GM12801 (cell line): ENCODE measurements around the gene TPRG1.

Experiments
- TF ChIP-seq, protein P1 (sequence below): IDR thresholded peaks from one replicate; pipeline ENCODE4 v1.5.1; 2011; ENCODE audit warnings: control low read depth; ENCODE audit not compliant: insufficient read length; ENCODE audit errors: extremely low read depth

TPRG1 gene

DNA sequence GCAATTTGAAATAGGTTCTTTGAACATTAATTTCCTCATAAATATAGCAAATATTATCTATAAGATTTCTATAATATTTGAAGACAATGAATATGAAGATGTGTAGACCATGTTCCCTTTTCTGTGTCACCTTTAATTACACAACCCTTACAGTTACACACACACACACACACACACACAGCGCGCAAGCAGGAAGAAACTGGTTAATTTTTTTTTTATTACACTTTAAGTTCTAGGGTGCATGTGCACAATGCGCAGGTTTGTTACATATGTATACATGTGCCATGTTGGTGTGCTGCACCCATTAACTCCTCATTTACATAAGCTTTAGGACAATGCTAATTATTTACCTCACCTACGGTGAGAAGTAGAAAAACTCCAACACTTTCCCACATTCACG, 122.9 kb downstream of the TPRG1 start:
- TF ChIP-seq, protein P1, sequence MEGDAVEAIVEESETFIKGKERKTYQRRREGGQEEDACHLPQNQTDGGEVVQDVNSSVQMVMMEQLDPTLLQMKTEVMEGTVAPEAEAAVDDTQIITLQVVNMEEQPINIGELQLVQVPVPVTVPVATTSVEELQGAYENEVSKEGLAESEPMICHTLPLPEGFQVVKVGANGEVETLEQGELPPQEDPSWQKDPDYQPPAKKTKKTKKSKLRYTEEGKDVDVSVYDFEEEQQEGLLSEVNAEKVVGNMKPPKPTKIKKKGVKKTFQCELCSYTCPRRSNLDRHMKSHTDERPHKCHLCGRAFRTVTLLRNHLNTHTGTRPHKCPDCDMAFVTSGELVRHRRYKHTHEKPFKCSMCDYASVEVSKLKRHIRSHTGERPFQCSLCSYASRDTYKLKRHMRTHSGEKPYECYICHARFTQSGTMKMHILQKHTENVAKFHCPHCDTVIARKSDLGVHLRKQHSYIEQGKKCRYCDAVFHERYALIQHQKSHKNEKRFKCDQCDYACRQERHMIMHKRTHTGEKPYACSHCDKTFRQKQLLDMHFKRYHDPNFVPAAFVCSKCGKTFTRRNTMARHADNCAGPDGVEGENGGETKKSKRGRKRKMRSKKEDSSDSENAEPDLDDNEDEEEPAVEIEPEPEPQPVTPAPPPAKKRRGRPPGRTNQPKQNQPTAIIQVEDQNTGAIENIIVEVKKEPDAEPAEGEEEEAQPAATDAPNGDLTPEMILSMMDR: no peak

- TF ChIP-seq, protein P1: no peak
Observed at GRCh38 chr3:189295089-189295488, 123.3 kb downstream of the TPRG1 start.

- TF ChIP-seq, protein P1: no peak
Observed at GRCh38 chr3:189297932-189298331, 126.2 kb downstream of the TPRG1 start.

DNA sequence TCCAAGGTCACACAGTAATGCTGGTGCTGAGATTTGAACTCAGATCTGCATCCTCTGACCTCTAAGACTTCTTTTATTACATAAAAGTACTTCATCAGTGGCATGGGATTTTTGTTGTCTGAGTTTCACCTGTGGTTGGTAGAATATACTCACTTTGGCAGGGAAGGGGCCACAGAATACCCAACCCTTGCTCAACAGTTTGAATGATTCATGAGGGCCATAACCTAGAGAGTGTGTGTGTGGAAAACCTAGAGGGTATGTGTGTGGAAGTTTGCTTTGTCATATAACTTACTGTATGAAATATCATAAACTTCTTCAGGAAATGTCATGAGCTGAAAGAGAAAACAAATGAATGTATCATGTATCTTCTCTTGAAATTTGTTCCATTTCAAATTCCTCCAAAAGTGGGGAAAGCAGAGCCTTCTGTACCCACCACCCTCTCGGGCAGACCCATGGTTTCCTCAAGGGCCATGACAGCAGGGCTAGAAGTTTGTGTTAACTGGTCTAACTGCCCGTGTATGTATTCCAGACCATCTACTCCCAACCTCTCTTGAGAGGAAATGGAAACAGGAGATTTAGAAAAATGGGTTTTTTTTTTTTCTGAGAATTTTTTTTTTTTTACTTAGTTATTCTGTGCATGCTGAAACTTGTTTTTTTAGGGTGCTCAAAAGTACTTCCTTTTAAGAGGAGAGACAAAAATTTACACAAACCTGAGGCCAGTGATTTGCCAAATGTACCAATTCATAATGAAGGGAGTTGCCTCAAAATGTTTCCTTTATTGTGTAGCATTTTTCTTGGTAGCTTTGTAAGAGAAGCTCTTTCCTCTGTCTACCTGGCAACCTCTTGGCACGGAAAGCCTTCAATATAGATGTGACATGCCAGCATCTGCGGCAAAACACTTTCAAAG, 127.0 kb downstream of the TPRG1 start:
- TF ChIP-seq, protein P1: no peak

- TF ChIP-seq, protein P1: no peak
Observed at GRCh38 chr3:189300345-189300744, 128.6 kb downstream of the TPRG1 start.

- TF ChIP-seq, protein P1: no peak
Observed at GRCh38 chr3:189301479-189301878, 129.7 kb downstream of the TPRG1 start.

DNA sequence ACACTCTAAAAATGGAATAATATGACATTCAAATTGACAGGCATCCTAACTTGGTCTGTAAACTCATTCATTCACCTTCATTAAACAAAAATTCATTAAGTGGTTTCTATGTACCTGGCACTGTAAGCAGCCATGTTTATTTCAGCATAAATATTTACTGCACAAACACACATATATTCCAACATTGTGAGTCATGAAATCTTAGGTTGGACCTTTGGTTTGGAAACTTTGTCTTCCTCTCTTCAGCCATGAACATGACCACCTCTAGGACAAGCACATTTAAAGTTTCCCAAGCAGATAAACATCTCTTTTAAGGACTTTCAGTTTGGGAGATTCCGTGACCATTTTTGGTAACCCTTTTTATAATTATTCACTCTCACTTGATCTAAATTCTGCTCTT, 131.8 kb downstream of the TPRG1 start:
- TF ChIP-seq, protein P1: no peak
